EH (cell line): ENCODE data around the gene LTBP1.
"Not testable (repeated sequence)": the region's sequence is repeated elsewhere in the genome, so short reads cannot be mapped to it uniquely, and the experiment has no call there.

Experiments
- DNase-seq: peaks from one replicate; pipeline ENCODE4 v3.0.0-alpha.2; 2015; ENCODE audit warnings: low read depth

LTBP1 gene

GRCh38 chr2:33145459-33145858 is 198.7 kb downstream of the LTBP1 start:
- DNase-seq: peak; percentile 60

GRCh38 chr2:33146102-33146501 is 199.3 kb downstream of the LTBP1 start:
- DNase-seq: peak; percentile 34

- DNase-seq: peak; percentile 76
Observed at GRCh38 chr2:33153008-33153407, 206.3 kb downstream of the LTBP1 start.

- peak; percentile 91 for DNase-seq
Observed at GRCh38 chr2:33158482-33159003, 211.8 kb downstream of the LTBP1 start.

GRCh38 chr2:33160191-33160590 is 213.4 kb downstream of the LTBP1 start:
- peak; percentile 75 for DNase-seq

GRCh38 chr2:33166287-33166881 is 219.6 kb downstream of the LTBP1 start:
- DNase-seq: peak; percentile 97

GRCh38 chr2:33167622-33168245 is 221.0 kb downstream of the LTBP1 start:
- DNase-seq: peak; percentile 82

GRCh38 chr2:33168425-33168824 is 221.7 kb downstream of the LTBP1 start:
- no peak for DNase-seq

- DNase-seq: no peak
Observed at GRCh38 chr2:33168922-33169321, 222.2 kb downstream of the LTBP1 start.

- not testable (repeated sequence) for DNase-seq
Observed at GRCh38 chr2:33170251-33170650, 223.5 kb downstream of the LTBP1 start.

GRCh38 chr2:33177627-33178026 is 230.9 kb downstream of the LTBP1 start:
- DNase-seq: no peak

- no peak for DNase-seq
Observed at GRCh38 chr2:33178209-33178608, 231.5 kb downstream of the LTBP1 start.

- no peak for DNase-seq
Observed at GRCh38 chr2:33180915-33181314, 234.2 kb downstream of the LTBP1 start.

- no peak for DNase-seq
Observed at GRCh38 chr2:33181466-33181865, 234.7 kb downstream of the LTBP1 start.

- no peak for DNase-seq
Observed at GRCh38 chr2:33184041-33184440, 237.3 kb downstream of the LTBP1 start.

GRCh38 chr2:33186937-33187336 is 240.2 kb downstream of the LTBP1 start:
- DNase-seq: no peak

GRCh38 chr2:33188799-33189198 is 242.0 kb downstream of the LTBP1 start:
- DNase-seq: no peak

GRCh38 chr2:33190393-33190937 is 243.7 kb downstream of the LTBP1 start:
- DNase-seq: no peak

GRCh38 chr2:33195891-33196290 is 249.1 kb downstream of the LTBP1 start:
- no peak for DNase-seq

GRCh38 chr2:33196700-33197099 is 249.9 kb downstream of the LTBP1 start:
- DNase-seq: no peak

GRCh38 chr2:33197198-33197938 is 250.6 kb downstream of the LTBP1 start:
- no peak for DNase-seq

- DNase-seq: no peak
Observed at GRCh38 chr2:33202641-33203522, 256.1 kb downstream of the LTBP1 start.
